Activated T-cell treated with anti-CD3 and anti-CD28 coated beads for 48 hours (primary cell): Measurements from ENCODE around the gene NEMP1.
A peak's percentile ranks its signal among the peaks of the same experiment; 100 is the strongest.
"Not testable (repeated sequence)": the region's sequence is repeated elsewhere in the genome, so short reads cannot be mapped to it uniquely, and the experiment has no call there.

Experiments
- DNase-seq: peaks from one replicate; pipeline ENCODE4 v3.0.0-alpha.2; 2020; ENCODE audit warnings: low read depth

NEMP1 gene, protein sequence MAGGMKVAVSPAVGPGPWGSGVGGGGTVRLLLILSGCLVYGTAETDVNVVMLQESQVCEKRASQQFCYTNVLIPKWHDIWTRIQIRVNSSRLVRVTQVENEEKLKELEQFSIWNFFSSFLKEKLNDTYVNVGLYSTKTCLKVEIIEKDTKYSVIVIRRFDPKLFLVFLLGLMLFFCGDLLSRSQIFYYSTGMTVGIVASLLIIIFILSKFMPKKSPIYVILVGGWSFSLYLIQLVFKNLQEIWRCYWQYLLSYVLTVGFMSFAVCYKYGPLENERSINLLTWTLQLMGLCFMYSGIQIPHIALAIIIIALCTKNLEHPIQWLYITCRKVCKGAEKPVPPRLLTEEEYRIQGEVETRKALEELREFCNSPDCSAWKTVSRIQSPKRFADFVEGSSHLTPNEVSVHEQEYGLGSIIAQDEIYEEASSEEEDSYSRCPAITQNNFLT

DNA sequence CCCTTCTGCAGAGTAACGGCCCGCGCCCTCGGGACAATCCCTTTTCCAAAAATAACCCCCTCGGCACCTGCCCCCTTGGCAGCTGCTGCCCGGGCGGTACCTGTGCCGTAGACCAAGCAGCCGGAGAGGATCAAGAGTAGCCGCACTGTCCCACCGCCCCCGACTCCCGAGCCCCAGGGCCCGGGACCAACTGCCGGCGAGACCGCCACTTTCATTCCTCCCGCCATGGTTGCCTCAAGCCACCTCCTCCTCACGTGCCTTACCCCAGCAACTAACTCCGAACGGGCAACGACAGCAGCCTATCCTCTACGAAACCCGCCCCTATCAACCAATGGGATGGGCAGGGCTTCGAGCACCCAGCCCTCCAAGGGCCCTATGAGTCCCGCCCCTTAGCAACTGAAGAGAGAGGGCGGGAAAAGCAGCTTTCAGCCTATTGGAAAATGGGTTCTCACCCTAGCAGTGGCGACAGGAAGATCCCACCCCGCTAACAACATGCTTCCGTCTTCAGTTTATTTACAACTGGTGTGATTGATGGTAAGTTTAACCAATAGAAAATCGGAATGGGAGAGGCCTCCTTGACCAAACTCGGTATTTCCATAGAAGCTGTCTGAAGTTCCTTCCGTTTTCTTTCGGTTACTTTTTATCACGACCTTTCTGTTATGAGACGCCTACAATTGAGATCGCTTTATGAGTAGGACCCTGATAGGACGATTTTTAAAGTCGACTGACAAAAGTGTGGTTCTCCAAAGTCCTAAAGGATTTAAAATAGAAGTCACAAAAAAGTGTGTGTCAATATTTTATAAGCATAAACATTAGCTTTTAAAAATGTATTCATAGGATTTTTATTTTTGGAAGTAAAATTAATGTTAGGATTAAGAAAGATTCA lies at the start of gene NEMP1:
Gene NEMP1, minus strand, starts transcription at position 273 of the 886 bp plus-strand sequence. Its CDS starts 46 bp downstream, at position 227.
- DNase-seq, result peak; percentile 90

DNA sequence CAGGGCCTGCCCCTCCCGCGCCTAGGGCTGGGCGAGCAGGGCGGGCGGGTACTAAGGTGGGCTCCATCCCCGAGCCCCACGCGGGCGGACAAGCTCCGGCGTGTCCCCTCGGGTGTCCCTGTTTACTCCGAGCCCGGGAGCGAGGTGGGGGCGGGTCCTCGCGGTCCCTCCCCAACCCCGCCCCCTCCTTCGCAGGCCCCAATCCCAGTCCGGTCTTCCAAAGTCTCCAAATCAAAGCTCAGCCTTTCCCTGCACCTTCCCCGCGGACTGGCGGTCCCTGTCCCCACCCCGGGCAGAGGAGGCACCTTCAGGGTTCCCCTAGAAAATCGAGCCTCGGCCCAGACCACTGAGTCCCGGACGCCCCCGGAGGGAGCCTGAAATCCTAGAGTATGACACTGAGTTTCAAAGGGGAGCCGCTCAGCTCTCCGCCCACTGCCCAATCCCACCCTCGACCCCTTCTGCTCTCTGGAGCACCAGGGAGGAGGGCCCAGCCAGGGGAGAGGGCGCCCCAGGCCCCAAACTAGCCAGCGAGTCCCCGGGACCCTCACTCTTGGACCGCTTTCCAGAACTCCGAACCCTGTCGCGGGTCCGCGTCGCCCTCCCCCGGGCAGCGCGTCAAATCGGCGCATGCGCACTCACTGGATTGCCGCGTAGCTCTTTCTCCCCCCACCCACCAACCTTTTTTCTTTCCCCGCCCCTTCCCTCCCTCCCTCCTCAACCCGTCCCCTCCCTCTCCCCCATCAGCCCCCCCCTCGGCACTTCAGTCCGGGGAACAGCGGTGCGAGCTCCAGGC lies 49.3 kb upstream of the NEMP1 start, which contains the start of gene LRP1:
Gene LRP1, plus strand, starts transcription at position 758 of the 793 bp plus-strand sequence. CDS start 482 bp downstream, outside the sequence.
- peak; percentile 69 for DNase-seq

DNA sequence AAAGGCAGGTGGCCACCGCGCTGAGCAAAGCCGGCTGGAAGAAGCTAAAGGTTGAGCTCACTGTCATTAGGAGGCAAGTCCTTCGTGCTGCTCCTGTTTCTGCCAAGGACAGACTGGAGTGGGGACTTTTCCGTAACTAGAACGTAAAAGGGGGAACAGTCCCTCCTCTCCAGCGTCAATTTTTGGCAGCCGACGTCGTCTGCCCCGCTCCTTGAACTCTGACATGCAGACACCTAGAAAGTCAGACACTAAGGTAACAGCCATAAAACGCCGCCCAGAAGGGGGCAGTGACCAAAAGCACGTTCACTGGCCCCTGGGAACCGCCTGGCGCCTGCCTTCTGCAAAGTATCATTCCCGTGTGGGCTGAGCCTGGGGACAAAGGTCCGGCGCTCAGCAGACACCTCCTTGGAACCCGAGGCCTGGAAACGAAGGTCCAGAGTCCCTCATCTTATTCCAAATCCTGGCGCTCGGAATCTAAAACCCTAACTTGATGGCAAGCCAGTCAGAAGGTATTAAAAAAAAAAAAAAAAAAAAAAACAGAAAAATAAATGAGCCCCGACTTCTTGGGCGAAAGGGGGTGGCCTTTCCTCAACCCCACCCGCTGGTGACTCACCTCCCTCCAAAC lies 48.6 kb upstream of the NEMP1 start:
- DNase-seq, result peak; percentile 36

DNA sequence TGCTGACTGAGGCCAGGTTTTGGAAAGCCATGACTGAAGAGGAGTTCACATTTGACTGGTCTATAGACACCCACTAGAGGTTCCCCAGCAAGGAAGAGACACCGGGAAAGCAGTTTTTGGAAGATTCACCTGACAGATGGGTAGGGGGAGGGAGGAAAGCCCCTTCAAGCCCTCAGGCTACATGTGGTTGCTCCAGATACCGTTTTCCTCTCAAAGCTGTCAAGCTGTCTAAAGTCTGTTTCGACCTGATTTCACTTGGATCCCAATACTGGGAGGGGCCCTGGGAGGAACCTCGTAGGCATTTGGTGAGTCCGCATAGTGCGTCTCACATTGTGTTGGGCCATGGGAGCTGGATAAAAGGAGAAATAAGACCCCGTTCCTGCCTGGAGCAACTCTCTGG lies 48.0 kb upstream of the NEMP1 start:
- no peak for DNase-seq

DNA sequence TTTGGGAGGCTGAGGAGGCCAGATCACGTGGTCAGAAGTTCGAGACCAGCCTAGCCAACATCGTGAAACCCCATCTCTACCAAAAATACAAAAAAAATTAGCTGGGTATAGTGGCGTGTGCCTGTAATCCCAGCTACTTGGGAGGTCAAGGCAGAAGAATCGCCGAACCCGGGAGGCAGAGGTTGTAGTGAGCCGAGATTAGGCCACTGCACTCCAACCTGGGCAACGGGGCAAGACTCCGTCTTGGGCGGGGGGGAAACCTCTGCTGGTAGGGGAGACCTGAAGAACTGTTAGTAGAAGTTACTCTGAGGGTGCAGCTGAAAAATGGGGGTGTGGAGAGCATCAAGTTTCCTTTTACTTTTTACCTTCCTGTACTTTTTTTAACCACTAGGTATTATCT lies 47.5 kb upstream of the NEMP1 start:
- DNase-seq, result no peak

DNA sequence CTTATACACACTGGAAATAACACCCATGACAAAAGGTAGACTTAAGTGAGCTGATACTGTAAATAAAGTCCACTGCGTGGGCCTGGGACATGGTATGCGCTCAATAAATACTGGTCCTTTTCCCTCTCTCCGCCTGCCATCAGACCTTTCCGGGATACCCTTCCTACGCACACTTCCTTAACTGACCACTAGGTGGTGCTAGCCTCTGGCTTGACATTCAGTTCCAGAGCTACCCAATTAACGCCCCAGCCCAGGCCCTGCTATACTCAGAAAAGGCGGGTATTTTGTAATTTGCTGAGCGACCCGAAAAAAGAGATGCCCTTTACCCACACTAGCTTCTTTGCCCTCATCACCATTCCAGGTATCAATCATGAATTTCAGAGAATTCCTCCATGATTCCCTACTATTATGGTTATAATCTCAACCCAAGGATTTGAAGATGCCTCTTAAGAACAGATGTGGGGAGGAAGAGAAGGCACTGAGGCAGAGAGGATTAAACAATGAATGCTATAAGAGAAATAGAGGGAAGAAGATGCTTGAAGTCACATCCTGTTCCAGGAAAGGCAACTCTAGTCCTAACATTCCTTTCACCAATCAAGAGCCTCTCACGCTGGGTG lies 45.8 kb upstream of the NEMP1 start:
- DNase-seq, result peak; percentile 64

DNA sequence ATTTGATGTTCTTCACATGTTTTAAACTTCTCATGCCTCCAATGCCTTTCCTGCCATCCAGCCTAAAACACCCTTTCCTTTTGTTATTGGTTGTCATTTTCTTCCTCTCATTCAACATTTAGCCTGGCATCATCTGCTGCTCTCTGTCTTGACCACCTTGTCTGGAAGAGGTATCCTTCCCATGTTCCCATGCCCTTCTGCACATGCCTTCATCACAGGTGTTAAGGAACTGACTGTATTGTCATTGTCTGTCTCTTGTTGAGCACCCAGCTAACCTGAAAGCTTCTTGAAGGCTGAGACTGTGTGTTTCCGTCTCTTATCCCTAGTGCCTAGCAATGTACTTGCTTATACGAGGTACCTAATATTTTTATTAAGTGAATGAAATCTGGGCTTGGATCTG lies 45.2 kb upstream of the NEMP1 start:
- DNase-seq, result no peak

DNA sequence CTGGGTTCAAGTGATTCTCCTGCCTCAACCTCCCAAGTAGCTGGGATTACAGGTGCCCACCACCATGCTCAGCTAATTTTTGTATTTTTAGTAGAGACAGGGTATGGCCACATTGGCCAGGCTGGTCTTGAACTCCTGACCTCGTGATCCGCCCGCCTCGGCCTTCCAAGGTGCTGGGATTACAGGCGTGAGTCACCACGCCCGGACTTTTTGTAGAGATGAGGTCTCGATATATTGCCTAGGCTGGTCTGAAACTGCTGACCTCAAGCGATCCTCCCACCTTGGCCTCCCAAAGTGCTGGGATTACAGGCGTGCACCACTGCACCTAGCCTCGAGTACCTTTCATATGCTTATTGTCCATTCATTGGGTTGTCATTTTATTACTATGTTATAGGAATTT lies 42.1 kb upstream of the NEMP1 start:
- DNase-seq, result not testable (repeated sequence)

DNA sequence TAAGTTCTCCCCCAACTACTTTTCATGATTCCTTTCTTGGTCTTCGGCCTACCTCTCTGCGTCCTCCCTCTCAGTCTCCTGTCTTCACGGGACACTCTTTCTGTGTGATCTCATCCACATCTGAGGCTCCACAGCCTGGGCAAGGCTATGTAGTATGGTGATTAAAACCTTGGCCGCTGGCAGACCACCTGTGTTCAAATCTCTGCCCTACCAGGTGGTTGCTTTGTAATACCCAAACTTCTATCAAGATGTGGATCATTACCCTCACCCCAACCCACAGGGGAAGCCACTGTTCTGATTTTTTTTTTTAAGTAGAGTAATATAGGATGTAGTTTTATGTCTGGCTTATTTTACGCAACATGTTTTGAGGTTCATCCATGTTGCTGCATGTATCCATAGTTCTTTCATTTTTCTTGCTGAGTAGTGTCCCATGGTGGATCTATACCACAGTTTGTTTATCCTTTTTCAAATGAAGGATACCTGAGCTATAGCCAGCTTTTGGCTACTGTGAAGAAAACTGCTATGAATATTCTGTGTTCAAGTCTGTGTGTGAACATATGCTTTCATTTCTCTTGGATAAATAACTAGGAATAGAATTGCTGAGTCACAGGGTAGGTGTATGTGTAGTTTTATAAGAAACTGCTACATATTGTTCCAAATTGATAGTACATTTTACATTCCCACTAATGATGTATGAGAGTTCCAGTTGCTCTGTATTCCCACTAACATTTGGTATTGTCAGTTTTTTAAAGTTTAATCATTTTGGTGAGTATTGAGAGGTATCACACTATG lies 40.9 kb upstream of the NEMP1 start:
- DNase-seq, result no peak

DNA sequence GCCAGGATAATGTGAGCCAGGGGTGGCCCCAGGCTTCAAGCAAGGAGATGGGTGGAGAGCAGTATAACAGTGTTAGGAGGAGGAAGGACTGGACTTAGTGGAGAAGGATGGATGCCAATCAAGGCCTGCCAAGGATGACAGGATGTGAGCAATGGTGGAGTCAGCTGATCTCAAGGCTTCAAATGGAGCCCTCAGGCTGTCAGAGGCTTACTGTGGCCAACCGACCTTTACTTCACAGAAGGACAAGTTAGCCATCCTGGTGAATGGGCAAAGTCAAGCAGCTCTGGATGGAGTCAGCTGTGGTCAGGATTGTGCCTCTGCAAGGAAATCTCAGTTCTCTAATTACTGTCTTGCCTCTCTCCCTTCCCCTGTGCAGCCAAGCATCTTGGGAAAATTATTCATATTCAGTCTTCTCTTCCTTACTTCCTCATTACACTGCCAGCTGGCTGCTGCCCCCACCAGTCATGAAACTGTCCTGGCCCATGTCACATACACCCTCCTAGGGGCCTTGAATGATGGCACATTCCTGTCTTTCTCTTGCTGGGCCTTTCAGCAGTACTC lies 40.2 kb upstream of the NEMP1 start:
- no peak for DNase-seq

DNA sequence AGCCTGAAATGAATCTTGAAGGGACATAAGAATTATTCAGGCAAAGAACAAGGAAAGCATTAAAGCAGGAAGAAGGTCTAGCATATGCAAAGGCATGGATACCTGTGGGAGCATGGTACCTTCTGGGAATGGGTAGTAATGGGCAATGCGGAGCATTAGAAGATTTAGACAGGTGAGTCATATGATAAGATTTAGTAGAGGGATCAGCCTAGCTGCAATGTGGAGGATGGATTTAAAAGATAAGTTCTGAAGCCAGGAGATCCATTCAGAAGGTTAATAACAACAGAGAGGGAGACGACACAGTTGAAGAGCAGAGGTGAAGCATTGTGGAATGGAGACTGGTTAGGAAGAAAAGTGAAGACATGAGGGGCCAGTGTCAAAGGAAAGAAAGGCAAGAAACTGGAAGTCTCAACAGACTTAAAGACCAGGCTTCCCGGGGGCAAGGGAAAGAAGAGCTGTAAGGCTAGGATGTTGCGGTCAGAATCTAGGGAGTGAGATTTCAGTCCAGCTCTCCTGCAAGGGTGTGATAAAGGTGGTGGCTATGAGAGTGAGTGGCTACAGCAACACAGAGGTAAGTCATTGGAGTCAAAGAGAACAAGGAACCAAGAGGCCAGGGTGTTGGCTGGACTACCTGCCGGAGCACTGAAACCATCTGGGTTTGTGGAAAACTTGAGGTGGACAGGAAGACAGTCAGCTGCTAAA lies 38.1 kb upstream of the NEMP1 start:
- DNase-seq, result no peak

DNA sequence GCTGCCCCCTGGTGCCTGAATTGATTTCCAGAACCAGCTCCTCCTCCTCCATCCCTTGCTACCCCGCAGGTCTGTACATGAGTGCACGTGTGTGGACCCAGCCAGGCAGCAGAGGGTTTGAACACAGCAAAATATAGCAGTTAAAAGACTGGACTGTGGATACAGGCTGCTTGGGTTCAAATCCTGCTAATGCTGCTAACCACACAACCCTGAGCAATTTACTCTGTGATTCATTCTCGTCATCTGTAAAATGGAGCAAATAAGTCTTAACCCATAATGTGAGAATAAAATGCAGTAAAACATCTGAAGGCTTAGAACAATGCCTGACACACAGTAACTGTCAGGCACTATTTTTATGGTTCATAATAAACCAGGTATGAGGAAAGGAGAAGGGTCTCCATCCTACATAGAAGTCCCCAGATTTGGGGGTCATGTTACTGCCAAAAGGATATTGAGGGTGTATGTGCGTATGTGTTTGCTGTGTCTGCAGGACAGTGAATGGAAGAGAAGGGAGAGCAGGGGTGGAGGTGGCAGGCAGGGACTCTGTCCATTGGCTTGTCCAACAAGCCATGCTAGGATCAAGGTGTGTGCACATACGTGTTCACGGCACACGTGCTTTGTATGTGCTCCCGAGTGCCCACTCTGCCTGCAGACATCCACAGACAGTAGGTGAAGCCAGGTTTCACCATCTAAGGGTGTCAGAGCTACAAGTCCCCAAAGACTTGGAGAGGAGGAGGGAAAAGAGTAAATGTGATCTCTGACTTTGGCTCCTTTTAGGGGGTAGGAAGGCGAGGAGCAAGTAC lies 34.1 kb upstream of the NEMP1 start:
- no peak for DNase-seq

DNA sequence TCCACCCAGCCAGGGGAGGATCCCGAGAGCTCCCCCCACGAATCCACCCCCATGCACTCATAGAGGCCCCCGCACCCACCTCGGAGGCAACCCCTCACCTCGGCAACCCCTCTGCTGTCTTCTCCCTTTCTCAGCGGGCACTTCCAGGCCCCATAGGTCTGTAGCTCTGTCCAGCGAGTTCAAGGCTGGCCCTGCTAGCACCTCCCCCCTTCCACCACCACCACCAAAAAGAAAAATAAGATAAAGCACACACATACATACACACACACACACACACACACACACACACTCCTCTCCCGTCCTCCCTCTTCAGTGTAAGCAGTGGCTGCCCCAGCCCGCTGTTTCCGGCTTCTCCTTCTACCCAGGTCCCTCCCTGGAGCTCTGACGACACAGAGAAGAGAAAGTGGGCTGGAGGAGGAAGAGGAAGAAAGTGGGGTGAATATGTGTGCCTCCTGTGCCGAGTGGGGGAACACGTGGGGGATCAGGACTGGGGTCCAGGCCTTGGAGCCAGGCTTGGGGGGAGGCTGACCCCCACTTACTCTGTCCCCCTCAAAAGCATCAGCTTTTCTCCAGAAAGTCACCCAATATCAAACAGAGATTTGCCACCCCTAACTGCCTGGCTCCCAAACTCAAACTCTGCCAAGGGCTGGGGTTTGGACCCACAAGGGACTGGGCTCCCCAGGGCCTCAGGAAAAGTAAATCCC lies 32.6 kb upstream of the NEMP1 start, which contains the start of gene STAT6:
Gene STAT6, minus strand, starts transcription at position 332 of the 704 bp plus-strand sequence. CDS start 3,084 bp downstream, outside the sequence.
- peak; percentile 71 for DNase-seq

DNA sequence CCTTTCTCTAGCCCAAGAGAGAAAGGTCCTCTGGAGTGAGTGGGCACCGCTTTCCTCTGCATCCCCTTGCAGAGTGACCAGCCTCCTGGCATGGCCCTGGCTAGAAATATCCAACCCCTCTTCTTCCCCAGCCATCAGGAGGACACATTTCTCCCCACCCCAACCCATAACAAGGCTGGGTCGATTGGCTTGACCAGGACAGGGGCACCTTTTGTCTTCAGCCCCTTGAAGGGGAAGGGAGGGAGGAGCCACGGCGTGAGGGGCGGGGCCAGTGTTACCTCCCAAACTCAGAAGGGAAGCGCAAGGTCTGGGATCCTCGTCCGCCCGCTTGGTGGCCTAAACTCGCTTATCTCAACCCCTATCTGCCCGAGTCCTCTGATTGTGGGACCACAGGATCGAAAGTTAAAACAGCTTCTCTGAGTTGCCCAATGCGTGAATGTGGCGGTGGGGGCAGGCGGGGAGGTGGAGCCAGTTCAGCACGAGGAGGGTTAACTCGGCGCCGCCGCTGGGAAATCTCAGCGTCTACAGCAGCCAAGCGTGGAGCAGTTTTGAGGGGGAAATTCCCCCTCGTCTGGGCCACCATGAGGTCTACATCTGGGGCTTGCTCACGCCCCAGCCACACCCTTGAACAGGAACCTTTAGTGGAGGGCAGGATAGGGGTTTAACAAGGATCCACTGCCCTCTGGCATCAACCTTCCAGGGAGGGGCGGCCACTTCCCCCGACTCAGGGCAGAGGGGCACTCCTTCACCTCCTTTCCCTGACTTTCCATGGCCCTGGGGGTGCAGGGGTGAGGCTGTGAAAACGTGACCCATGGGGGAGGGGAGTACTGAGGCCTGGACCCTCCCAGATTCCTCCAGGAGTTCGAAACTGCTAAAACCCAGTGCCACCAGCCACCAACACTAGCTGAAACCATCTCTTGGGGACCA lies 31.8 kb upstream of the NEMP1 start:
- DNase-seq, result peak; percentile 79

DNA sequence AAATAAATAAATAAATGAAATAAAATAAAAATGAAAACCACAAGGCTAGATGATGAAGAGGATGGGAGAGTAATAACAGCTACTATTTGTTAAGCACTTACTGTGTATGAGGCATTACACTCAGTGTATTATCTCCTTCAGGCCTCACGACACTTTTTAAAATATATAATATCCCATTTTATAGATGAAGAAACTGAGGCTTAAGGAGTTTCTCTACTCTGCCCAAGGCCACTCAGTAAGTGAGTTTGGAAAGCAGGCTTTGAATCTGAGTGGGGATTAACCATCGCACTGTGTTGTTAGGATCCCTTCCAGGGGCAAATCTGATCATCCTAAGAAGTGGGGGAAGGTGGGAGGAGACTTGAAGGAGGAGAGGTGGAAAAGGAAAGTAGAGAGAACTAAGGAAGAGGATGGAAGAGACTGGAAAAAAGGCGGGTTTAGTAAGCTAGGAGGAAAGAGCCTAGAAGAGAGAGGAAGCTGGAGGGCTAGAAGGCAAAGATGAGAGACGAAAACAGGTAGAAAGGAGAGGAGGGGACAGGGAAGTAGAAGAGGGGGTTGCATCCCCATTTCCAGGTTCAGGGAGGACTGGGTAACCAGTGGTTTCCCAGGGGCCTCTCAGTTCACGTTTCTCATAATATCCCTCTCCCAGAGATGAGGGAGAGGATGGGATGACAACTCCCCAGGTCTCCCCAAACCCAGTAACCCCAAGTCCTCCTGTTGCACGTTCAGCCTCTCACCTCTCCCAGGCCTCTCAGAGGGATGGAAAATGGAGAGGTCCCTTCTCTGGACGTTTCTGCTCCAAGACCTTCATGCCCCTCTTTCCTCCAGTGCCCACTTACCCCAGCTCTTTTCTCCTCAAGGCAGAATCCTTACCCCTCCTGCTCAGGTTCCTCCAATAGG lies 30.9 kb upstream of the NEMP1 start:
- DNase-seq, result no peak
